Measurements from ENCODE around the gene PRKCI.

PRKCI gene

DNA sequence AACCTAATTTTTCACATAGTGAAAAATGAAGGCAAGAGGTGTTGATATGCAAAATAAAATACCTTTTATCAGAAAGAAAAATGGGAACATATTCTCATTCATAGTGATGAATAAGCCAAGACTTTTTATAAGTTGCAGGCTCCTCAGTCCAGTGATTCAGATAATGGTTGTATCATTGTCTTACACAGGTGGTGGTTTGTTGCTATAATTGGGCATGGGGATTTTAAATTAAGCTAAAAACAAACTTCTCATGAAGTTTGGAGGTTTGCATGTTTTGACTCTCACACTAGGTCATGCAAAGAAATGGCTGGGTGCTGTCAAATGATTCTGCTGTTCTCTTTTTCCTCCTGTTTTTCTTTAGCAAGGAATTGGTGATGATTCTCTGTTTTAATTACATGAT, 74.5 kb downstream of the PRKCI start:
- Histone ChIP-seq H3K4me1 (ENCODE audit: control insufficient read depth, low read length) (peaks cover 23% of the 10 kb centered on the region), H3K9me2 (replicated peaks; ENCODE audit: control insufficient read depth, low read length) (no peaks in the 10 kb centered on the region), H3K27me3 (ENCODE audit: control insufficient read depth, low read length) (no peaks in the 10 kb centered on the region), H4K20me1 (ENCODE audit: control insufficient read depth, insufficient read depth, low read depth, low read length) (no peaks in the 10 kb centered on the region), H3K4me2 (ENCODE audit: low read length) (peak overlapping the region; percentile 56), H3K36me3 (ENCODE audit: control insufficient read depth, low read length) (peaks cover 8% of the 10 kb centered on the region; the same call in 1 of the 2 replicates), H3K79me2 (ENCODE audit: control insufficient read depth, low read length) (no peaks in the 10 kb centered on the region), H3F3A (ENCODE audit: control insufficient read depth, insufficient read depth) (peaks cover 4% of the 10 kb centered on the region), H3K4me3 (ENCODE audit: low read length) (peak overlapping the region; percentile 28), H3K27ac (ENCODE audit: low read depth, low read length) (peak overlapping the region; percentile 40), H3K9me3 (ENCODE audit: control insufficient read depth, insufficient read depth, low read length) (no peaks in the 10 kb centered on the region)
- TF ChIP-seq EZH2phosphoT487 (IDR thresholded peaks at IDR 0.05; ENCODE audit: borderline replicate concordance, low read length), result no peak
- TF ChIP-seq, protein P1, sequence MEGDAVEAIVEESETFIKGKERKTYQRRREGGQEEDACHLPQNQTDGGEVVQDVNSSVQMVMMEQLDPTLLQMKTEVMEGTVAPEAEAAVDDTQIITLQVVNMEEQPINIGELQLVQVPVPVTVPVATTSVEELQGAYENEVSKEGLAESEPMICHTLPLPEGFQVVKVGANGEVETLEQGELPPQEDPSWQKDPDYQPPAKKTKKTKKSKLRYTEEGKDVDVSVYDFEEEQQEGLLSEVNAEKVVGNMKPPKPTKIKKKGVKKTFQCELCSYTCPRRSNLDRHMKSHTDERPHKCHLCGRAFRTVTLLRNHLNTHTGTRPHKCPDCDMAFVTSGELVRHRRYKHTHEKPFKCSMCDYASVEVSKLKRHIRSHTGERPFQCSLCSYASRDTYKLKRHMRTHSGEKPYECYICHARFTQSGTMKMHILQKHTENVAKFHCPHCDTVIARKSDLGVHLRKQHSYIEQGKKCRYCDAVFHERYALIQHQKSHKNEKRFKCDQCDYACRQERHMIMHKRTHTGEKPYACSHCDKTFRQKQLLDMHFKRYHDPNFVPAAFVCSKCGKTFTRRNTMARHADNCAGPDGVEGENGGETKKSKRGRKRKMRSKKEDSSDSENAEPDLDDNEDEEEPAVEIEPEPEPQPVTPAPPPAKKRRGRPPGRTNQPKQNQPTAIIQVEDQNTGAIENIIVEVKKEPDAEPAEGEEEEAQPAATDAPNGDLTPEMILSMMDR (IDR thresholded peaks at IDR 0.05; ENCODE audit: low read depth, low read length, poor library complexity, severe bottlenecking), result no peak

- Histone ChIP-seq H3K9me3 (ENCODE audit: control insufficient read depth, insufficient read depth, low read length) (no peaks in the 10 kb centered on the region), H3F3A (ENCODE audit: control insufficient read depth, insufficient read depth) (no peaks in the 10 kb centered on the region; the same call in 1 of the 2 replicates), H3K9me2 (replicated peaks; ENCODE audit: control insufficient read depth, low read length) (no peaks in the 10 kb centered on the region), H3K27me3 (ENCODE audit: control insufficient read depth, low read length) (no peaks in the 10 kb centered on the region), H4K20me1 (ENCODE audit: control insufficient read depth, insufficient read depth, low read depth, low read length) (no peaks in the 10 kb centered on the region; the same call in 1 of the 2 replicates), H3K4me2 (ENCODE audit: low read length) (no peak overlapping the region), H3K4me1 (ENCODE audit: control insufficient read depth, low read length) (peaks cover 12% of the 10 kb centered on the region), H3K79me2 (ENCODE audit: control insufficient read depth, low read length) (no peaks in the 10 kb centered on the region), H3K27ac (ENCODE audit: low read depth, low read length) (no peak overlapping the region), H3K4me3 (ENCODE audit: low read length) (no peak overlapping the region), H3K36me3 (ENCODE audit: control insufficient read depth, low read length) (peaks cover 13% of the 10 kb centered on the region; the same call in 1 of the 2 replicates)
- TF ChIP-seq, protein P1 (IDR thresholded peaks at IDR 0.05; ENCODE audit: low read depth, low read length, poor library complexity, severe bottlenecking), result no peak
- TF ChIP-seq EZH2phosphoT487 (IDR thresholded peaks at IDR 0.05; ENCODE audit: borderline replicate concordance, low read length), result no peak
Measured at GRCh38 chr3:170301405-170301804, 79.2 kb downstream of the PRKCI start.

- TF ChIP-seq, protein P1 (IDR thresholded peaks at IDR 0.05; ENCODE audit: low read depth, low read length, poor library complexity, severe bottlenecking), result no peak
- no peak for TF ChIP-seq EZH2phosphoT487 (IDR thresholded peaks at IDR 0.05; ENCODE audit: borderline replicate concordance, low read length)
- Histone ChIP-seq H3K27ac (ENCODE audit: low read depth, low read length) (no peak overlapping the region), H3K79me2 (ENCODE audit: control insufficient read depth, low read length) (no peaks in the 10 kb centered on the region)
Measured at GRCh38 chr3:170302008-170302407, 79.8 kb downstream of the PRKCI start.

More at GRCh38 chr3:170302008-170302407, 79.8 kb downstream of the PRKCI start:
- no peak overlapping the region for H3K4me3 ChIP-seq (ENCODE audit: low read length)
- no peaks in the 10 kb centered on the region for H3K27me3 ChIP-seq (ENCODE audit: control insufficient read depth, low read length)
- no peaks in the 10 kb centered on the region for H3K9me3 ChIP-seq (ENCODE audit: control insufficient read depth, insufficient read depth, low read length)
- no peaks in the 10 kb centered on the region for H3K9me2 ChIP-seq (replicated peaks; ENCODE audit: control insufficient read depth, low read length)
- no peaks in the 10 kb centered on the region; the same call in 1 of the 2 replicates for H4K20me1 ChIP-seq (ENCODE audit: control insufficient read depth, insufficient read depth, low read depth, low read length)
- peaks cover 6% of the 10 kb centered on the region for H3K4me1 ChIP-seq (ENCODE audit: control insufficient read depth, low read length)
- H3F3A ChIP-seq (ENCODE audit: control insufficient read depth, insufficient read depth), result no peaks in the 10 kb centered on the region
- no peak overlapping the region for H3K4me2 ChIP-seq (ENCODE audit: low read length)
- H3K36me3 ChIP-seq (ENCODE audit: control insufficient read depth, low read length), result peaks cover 13% of the 10 kb centered on the region; the same call in 1 of the 2 replicates
